ENCODE measurements around the gene LAMTOR2.

DNA sequence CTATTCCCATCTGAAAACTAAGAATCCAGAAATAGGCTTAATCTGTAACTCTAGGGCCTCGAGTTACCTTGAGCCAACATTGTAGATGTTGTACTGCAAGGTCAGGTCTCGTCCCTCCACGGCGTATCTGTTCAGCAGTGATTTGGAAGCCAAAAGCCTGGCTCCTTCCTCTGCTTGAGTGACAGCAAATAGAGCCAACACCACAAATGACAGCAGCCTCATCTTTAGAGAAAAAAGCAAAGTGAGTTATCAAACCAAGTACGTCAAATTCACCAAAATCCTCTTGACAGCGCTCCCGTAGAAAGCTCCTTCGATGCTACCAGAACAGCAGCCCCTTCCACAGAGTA is 34.7 kb upstream of the LAMTOR2 start:
- TF ChIP-seq, protein P1, sequence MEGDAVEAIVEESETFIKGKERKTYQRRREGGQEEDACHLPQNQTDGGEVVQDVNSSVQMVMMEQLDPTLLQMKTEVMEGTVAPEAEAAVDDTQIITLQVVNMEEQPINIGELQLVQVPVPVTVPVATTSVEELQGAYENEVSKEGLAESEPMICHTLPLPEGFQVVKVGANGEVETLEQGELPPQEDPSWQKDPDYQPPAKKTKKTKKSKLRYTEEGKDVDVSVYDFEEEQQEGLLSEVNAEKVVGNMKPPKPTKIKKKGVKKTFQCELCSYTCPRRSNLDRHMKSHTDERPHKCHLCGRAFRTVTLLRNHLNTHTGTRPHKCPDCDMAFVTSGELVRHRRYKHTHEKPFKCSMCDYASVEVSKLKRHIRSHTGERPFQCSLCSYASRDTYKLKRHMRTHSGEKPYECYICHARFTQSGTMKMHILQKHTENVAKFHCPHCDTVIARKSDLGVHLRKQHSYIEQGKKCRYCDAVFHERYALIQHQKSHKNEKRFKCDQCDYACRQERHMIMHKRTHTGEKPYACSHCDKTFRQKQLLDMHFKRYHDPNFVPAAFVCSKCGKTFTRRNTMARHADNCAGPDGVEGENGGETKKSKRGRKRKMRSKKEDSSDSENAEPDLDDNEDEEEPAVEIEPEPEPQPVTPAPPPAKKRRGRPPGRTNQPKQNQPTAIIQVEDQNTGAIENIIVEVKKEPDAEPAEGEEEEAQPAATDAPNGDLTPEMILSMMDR (IDR thresholded peaks at IDR 0.05) = no peak
- TF ChIP-seq EZH2 (IDR thresholded peaks at IDR 0.05) = no peak

Data from neural progenitor cell (in vitro differentiated cells).